Measurements from ENCODE around the gene AUTS2. TPM values are rescaled to one million over a fixed set of nuclear protein-coding genes. Genes with fewer than 3 reads are reported as not detected.

The AUTS2 gene
- total RNA-seq, 1 experiment from 2014 or later, result 256 TPM

DNA sequence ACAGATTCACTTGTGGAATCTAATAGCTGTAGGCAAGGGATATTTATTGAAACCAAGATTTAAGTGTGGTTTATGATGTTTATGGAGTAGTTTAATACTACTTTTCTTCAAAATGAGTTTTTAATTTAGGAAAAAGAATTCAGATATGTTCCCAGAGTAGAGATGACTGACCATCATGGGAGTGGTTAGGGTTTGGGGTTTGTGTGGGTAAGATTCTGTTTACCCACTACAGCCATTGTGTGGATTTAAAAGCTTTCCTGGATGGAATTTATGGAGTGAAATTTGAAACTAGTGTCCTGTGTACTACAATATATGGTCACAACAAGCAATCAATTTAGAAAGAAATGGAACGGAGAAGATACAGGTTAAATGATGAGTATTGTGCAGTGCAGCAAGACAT, 453.5 kb downstream of the AUTS2 start:
- TF ChIP-seq, protein P1, sequence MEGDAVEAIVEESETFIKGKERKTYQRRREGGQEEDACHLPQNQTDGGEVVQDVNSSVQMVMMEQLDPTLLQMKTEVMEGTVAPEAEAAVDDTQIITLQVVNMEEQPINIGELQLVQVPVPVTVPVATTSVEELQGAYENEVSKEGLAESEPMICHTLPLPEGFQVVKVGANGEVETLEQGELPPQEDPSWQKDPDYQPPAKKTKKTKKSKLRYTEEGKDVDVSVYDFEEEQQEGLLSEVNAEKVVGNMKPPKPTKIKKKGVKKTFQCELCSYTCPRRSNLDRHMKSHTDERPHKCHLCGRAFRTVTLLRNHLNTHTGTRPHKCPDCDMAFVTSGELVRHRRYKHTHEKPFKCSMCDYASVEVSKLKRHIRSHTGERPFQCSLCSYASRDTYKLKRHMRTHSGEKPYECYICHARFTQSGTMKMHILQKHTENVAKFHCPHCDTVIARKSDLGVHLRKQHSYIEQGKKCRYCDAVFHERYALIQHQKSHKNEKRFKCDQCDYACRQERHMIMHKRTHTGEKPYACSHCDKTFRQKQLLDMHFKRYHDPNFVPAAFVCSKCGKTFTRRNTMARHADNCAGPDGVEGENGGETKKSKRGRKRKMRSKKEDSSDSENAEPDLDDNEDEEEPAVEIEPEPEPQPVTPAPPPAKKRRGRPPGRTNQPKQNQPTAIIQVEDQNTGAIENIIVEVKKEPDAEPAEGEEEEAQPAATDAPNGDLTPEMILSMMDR (conservative IDR thresholded peaks at IDR 0.05), result no peak
- Mint-ChIP-seq H3K9me3 (no peaks in the 10 kb centered on the region), H3K36me3 (ENCODE audit: insufficient read depth in 1 of 3, low read depth in 3 of 3) (no peaks in the 10 kb centered on the region), H3K4me3 (no peak overlapping the region), H3K27ac (no peak overlapping the region), H3K4me1 (peaks cover 11 to 12% of the 10 kb centered on the region in 2 experiments), H3K27me3 (ENCODE audit: low read depth) (no peaks in the 10 kb centered on the region)
- no peak overlapping the region for H3K9ac ChIP-seq (ENCODE audit: extremely low read depth, insufficient read length, low read length)
- H3K27me3 ChIP-seq (ENCODE audit: insufficient read depth, low read length), result no peaks in the 10 kb centered on the region
- H3K56ac ChIP-seq (ENCODE audit: insufficient read length, low read depth, low read length), result no peak overlapping the region
- no peak overlapping the region for H2AK5ac ChIP-seq (ENCODE audit: insufficient read length, low read length)
- no peak for DNase-seq
- H3K4ac ChIP-seq (ENCODE audit: low read depth, low read length), result no peak overlapping the region
- H4K20me1 ChIP-seq (ENCODE audit: control insufficient read depth, insufficient read depth, insufficient read length), result no peaks in the 10 kb centered on the region
- no CpG with 5 or more reads among the region's 1 CpG for WGBS (ENCODE audit: extremely low coverage, insufficient read length, low lambda C conversion rate)
- H2BK120ac ChIP-seq (ENCODE audit: low read depth, low read length, poor library complexity, severe bottlenecking), result no peak overlapping the region
- no peak overlapping the region for H3T11ph ChIP-seq (ENCODE audit: low read length)
- no peak overlapping the region for H4K5ac ChIP-seq (ENCODE audit: insufficient read length, low read depth, low read length)
- H2BK20ac ChIP-seq (ENCODE audit: low read depth, low read length, poor library complexity, severe bottlenecking), result no peak overlapping the region
- no peaks in the 10 kb centered on the region for H3K79me2 ChIP-seq (ENCODE audit: insufficient read depth, low read length)
- no peak overlapping the region for H3K4me2 ChIP-seq (ENCODE audit: insufficient read depth, insufficient read length, low read length)
- no peak overlapping the region for H2AFZ ChIP-seq (ENCODE audit: low read length)
- H3K23me2 ChIP-seq (ENCODE audit: insufficient read length, low read depth, low read length, poor library complexity, severe bottlenecking), result no peaks in the 10 kb centered on the region
- peaks cover 5% of the 10 kb centered on the region; the same call in 1 of the 2 replicates for H3K4me1 ChIP-seq (ENCODE audit: insufficient read depth, low read length)
- no peak overlapping the region for H3K23ac ChIP-seq (ENCODE audit: insufficient read length, low read depth, low read length)
- H4K91ac ChIP-seq (ENCODE audit: insufficient read length, low read depth, low read length), result no peak overlapping the region
- no peaks in the 10 kb centered on the region for H3K9me3 ChIP-seq (ENCODE audit: control insufficient read depth, low read depth, low read length)
- H3K18ac ChIP-seq (ENCODE audit: insufficient read length, low read depth, low read length), result no peak overlapping the region
- H4K8ac ChIP-seq (replicated peaks; ENCODE audit: insufficient read length, low read depth, low read length), result no peak overlapping the region
- no peak overlapping the region for H2BK5ac ChIP-seq (ENCODE audit: insufficient read length, low read length)
- H2BK12ac ChIP-seq (ENCODE audit: insufficient read length, low read depth, low read length), result no peak overlapping the region
- no peak overlapping the region for H2BK15ac ChIP-seq (ENCODE audit: low read depth, low read length)
- H3K14ac ChIP-seq (ENCODE audit: insufficient read depth, low read length), result no peak overlapping the region
- no peaks in the 10 kb centered on the region for H3K79me1 ChIP-seq (ENCODE audit: insufficient read depth, low read depth, low read length, poor library complexity, severe bottlenecking)
- no peak overlapping the region for H3K27ac ChIP-seq (ENCODE audit: insufficient read length, low read depth, low read length)

All from H9 (cell line).